K562 (cell line): ENCODE results near the gene REC8. TPM values are rescaled to one million over a fixed set of nuclear protein-coding genes. Genes with fewer than 3 reads are reported as not detected.

Experiments
- BCOR ChIP-seq: fragments of 450-650 bp; IDR thresholded peaks from 2 replicates; pipeline ENCODE4 v1.6.1; 2016
- BHLHE40 ChIP-seq: IDR thresholded peaks from 2 replicates; pipeline ENCODE4 v1.6.1; 2011; ENCODE audit warnings: low read length, improper control_type of control experiment
- HDAC2 ChIP-seq: fragments of 450-650 bp; IDR thresholded peaks from 2 replicates; pipeline ENCODE4 v1.6.1; 2016; ENCODE audit warnings: mild to moderate bottlenecking
- KDM1A ChIP-seq, 2 experiments: fragments of 450-650 bp; IDR thresholded peaks; 2 replicates each; pipeline ENCODE4 v1.6.1; 2016; ENCODE audit warnings: mild to moderate bottlenecking in 2 of 2
- NEUROD1 ChIP-seq: fragments of 150-350 bp; IDR thresholded peaks from 2 replicates; pipeline ENCODE4 v1.6.1; 2014; ENCODE audit warnings: borderline replicate concordance, low read length, low read depth; ENCODE audit not compliant: partially characterized antibody
- NFE2 ChIP-seq: IDR thresholded peaks from 2 replicates; pipeline ENCODE4 v1.6.1; 2014; ENCODE audit warnings: antibody characterized with exemption, low read depth
- RNF2 ChIP-seq: sonication (generic); IDR thresholded peaks from 2 replicates; pipeline ENCODE4 v1.6.1; 2016
- SRSF1 ChIP-seq: fragments of 200-400 bp; formaldehyde crosslinking; IDR thresholded peaks from 2 replicates; pipeline ENCODE4 v1.6.1; 2017; ENCODE audit warnings: mild to moderate bottlenecking, low read depth, low read length, moderate library complexity
- YBX1 ChIP-seq: fragments of 450-650 bp; IDR thresholded peaks from 2 replicates; pipeline ENCODE4 v1.7.1; 2016; ENCODE audit warnings: mild to moderate bottlenecking
- ZNF24 ChIP-seq: fragments of 450-650 bp; IDR thresholded peaks from 2 replicates; pipeline ENCODE4 v1.6.1; 2016
- ZNF324 ChIP-seq: fragments of 250-450 bp; sonication (Bioruptor Pico); IDR thresholded peaks from 2 replicates; pipeline ENCODE4 v1.4.0; 2020; ENCODE audit warnings: mild to moderate bottlenecking
- ZNF75A ChIP-seq: fragments of 450-650 bp; formaldehyde crosslinking; IDR thresholded peaks from 2 replicates; pipeline ENCODE4 v1.4.0; 2020; ENCODE audit warnings: mild to moderate bottlenecking
- polyA plus RNA-seq, 8 experiments: library from polyadenylated mRNA; depleted of rRNA in 4 of 8; stranded (reverse) in 5 of 8; unstranded in 3 of 8; fragments of >200 nt; fragmentation: Nextera tagmentation in 2 of 8; fragmentation: Illumina TruSeq in 1 of 8; extraction: Ambion mirVana in 2 of 8; extraction: Trizol in 1 of 8; gene quantifications; 2 replicates each; pipeline versions ENCODE4 v1.2.1 to v1.2.3, GENCODE V29; 2011 to 2014; ENCODE audit warnings: inconsistent platforms in 1 of 8, missing spikeins in 1 of 8
- total RNA-seq, 7 experiments: library from RNA; depleted of rRNA in 6 of 7; stranded (reverse); fragments of >200 nt in 6 of 7; fragmentation: Illumina TruSeq in 2 of 7; extraction: Trizol in 2 of 7; gene quantifications; 2 replicates each; pipeline versions ENCODE4 v1.2.1 to v1.2.3, GENCODE V29; 2011 to 2021; ENCODE audit warnings: low replicate concordance in 1 of 7
- TF ChIP-seq, protein P1 (sequence below): sonication (generic); formaldehyde crosslinking; IDR thresholded peaks from 2 replicates; pipeline ENCODE4 v1.8.0; 2022; ENCODE audit warnings: missing genetic modification reagents, mild to moderate bottlenecking, moderate library complexity, borderline replicate concordance
- TF ChIP-seq, protein P2 (sequence below): fragments of 450-650 bp; IDR thresholded peaks from 2 replicates; pipeline ENCODE4 v1.6.1; 2016; ENCODE audit warnings: low read depth
- TF ChIP-seq, protein P3 (sequence below): fragments of 200-800 bp; sonication (Bioruptor generic); IDR thresholded peaks from 2 replicates; pipeline ENCODE4 v1.6.1; 2017; ENCODE audit warnings: missing genetic modification characterization, missing compliant biosample characterization

Gene REC8
- total and polyA plus RNA-seq, 9 of the 15 experiments (the other 6 are each of a cell fraction or from before 2014, with no cell fraction given), result 0.11 to 2.5 (median 0.85) TPM

DNA sequence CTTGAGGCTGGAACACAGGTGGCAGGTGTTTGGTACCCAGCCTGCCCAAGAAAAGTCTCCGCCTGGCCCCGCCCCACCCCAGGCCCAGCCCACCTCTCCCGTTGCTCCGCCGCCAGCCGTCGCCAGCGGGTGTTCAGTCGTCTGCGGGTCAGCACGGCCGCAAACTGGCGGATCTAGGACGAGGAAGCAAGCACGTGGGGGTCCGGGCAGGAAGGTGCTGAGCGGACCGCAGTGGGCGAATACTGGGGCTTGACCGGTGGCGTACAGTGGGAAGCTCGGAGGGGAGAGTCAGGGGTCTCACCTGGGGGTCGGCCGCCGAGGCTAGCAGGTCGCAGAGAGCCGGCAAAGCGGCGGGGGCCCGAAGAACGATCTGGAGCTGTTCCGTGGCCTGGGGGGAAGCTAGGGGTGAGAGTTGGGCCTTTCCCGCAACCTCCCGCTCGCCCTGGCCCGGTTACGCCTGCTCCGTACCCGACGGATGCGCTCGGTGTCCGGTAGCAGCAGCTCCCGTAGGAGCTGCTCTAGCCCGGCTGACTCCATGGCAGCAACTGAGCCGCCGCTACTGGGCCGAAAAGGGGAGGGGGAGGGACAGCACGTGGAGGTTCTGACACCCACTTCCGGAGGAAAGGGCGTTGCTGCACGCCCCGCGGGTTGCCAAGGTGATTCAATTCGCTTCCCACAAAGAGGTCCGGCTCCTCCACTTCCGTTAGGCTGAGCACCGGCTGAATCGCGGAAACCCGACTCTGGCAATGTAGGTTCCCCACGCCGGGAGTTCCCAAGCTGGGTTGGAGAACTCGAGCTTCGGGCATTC lies 16.6 kb downstream of the REC8 start, which contains the start of gene IPO4 (continued):
- TF ChIP-seq BHLHE40 (peak; percentile 87), KDM1A (IDR thresholded peaks at IDR 0.05) (peak in 1 of 2 experiments; percentile 66; a peak in 1 of 4 replicates), HDAC2 (peak; percentile 93), SRSF1 (0 out of 2 replicates have a peak, but pooled peaks have one; percentile 20), ZNF75A (no peak), ZNF324 (CRISPR knock-in tag) (0 out of 2 replicates have a peak, but pooled peaks have one; percentile 41), RNF2 (peak; percentile 62; the same call in 1 of the 2 replicates), YBX1 (no peak), BCOR (no peak), NEUROD1 (peak; percentile 78), NFE2 (peak; percentile 32; the same call in 1 of the 2 replicates), ZNF24 (peak; percentile 60; the same call in 1 of the 2 replicates)
- TF ChIP-seq, protein P1, sequence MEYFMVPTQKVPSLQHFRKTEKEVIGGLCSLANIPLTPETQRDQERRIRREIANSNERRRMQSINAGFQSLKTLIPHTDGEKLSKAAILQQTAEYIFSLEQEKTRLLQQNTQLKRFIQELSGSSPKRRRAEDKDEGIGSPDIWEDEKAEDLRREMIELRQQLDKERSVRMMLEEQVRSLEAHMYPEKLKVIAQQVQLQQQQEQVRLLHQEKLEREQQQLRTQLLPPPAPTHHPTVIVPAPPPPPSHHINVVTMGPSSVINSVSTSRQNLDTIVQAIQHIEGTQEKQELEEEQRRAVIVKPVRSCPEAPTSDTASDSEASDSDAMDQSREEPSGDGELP (CRISPR knock-in tag), result peak; percentile 73
- TF ChIP-seq, protein P2, sequence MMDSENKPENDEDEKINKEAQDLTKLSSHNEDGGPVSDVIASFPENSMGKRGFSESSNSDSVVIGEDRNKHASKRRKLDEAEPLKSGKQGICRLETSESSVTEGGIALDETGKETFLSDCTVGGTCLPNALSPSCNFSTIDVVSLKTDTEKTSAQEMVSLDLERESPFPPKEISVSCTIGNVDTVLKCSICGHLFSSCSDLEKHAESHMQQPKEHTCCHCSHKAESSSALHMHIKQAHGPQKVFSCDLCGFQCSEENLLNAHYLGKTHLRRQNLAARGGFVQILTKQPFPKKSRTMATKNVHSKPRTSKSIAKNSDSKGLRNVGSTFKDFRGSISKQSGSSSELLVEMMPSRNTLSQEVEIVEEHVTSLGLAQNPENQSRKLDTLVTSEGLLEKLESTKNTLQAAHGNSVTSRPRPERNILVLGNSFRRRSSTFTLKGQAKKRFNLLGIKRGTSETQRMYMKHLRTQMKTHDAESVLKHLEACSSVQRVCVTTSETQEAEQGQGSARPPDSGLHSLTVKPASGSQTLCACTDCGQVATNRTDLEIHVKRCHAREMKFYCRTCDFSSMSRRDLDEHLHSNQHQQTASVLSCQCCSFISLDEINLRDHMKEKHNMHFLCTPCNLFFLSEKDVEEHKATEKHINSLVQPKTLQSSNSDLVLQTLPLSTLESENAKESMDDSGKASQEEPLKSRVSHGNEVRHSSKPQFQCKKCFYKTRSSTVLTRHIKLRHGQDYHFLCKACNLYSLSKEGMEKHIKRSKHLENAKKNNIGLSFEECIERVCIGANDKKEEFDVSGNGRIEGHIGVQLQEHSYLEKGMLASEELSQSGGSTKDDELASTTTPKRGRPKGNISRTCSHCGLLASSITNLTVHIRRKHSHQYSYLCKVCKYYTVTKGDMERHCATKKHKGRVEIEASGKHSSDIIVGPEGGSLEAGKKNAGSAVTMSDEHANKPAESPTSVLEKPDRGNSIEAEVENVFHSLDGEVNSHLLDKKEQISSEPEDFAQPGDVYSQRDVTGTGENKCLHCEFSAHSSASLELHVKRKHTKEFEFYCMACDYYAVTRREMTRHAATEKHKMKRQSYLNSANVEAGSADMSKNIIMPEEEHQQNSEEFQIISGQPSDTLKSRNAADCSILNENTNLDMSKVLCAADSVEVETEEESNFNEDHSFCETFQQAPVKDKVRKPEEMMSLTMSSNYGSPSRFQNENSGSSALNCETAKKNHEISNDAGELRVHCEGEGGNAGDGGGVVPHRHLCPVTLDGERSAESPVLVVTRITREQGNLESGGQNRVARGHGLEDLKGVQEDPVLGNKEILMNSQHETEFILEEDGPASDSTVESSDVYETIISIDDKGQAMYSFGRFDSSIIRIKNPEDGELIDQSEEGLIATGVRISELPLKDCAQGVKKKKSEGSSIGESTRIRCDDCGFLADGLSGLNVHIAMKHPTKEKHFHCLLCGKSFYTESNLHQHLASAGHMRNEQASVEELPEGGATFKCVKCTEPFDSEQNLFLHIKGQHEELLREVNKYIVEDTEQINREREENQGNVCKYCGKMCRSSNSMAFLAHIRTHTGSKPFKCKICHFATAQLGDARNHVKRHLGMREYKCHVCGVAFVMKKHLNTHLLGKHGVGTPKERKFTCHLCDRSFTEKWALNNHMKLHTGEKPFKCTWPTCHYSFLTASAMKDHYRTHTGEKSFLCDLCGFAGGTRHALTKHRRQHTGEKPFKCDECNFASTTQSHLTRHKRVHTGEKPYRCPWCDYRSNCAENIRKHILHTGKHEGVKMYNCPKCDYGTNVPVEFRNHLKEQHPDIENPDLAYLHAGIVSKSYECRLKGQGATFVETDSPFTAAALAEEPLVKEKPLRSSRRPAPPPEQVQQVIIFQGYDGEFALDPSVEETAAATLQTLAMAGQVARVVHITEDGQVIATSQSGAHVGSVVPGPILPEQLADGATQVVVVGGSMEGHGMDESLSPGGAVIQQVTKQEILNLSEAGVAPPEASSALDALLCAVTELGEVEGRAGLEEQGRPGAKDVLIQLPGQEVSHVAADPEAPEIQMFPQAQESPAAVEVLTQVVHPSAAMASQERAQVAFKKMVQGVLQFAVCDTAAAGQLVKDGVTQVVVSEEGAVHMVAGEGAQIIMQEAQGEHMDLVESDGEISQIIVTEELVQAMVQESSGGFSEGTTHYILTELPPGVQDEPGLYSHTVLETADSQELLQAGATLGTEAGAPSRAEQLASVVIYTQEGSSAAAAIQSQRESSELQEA, result no peak
- TF ChIP-seq, protein P3, sequence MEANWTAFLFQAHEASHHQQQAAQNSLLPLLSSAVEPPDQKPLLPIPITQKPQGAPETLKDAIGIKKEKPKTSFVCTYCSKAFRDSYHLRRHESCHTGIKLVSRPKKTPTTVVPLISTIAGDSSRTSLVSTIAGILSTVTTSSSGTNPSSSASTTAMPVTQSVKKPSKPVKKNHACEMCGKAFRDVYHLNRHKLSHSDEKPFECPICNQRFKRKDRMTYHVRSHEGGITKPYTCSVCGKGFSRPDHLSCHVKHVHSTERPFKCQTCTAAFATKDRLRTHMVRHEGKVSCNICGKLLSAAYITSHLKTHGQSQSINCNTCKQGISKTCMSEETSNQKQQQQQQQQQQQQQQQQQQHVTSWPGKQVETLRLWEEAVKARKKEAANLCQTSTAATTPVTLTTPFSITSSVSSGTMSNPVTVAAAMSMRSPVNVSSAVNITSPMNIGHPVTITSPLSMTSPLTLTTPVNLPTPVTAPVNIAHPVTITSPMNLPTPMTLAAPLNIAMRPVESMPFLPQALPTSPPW, result peak; percentile 88
